Type B pancreatic cell (in vitro differentiated cells): ENCODE results near the gene BTLA. TPM values are rescaled to one million over a fixed set of nuclear protein-coding genes. Genes with fewer than 3 reads are reported as not detected.

ENCODE experiments used
- DNase-seq: peaks from one replicate; pipeline ENCODE4 v3.0.0; 2021; ENCODE audit warnings: mixed read lengths; ENCODE audit not compliant: unreplicated experiment; ENCODE audit errors: extremely low spot score
- H3K27ac Mint-ChIP-seq: 2 replicates; pipeline ENCODE4 v1.8.0; 2021; ENCODE audit warnings: mild to moderate bottlenecking, mixed read lengths
- H3K27me3 Mint-ChIP-seq: 2 replicates; pipeline ENCODE4 v1.8.0; 2021; ENCODE audit warnings: mixed read lengths
- H3K36me3 Mint-ChIP-seq: 2 replicates; pipeline ENCODE4 v1.8.0; 2021; ENCODE audit warnings: mixed read lengths
- H3K4me1 Mint-ChIP-seq: one replicate; pipeline ENCODE4 v1.8.0; 2021; ENCODE audit warnings: mixed read lengths; ENCODE audit not compliant: unreplicated experiment
- H3K4me3 Mint-ChIP-seq: 2 replicates; pipeline ENCODE4 v1.8.0; 2021; ENCODE audit warnings: mild to moderate bottlenecking, mixed read lengths
- H3K9me3 Mint-ChIP-seq: 2 replicates; pipeline ENCODE4 v1.8.0; 2021; ENCODE audit warnings: mixed read lengths
- total RNA-seq: library from RNA; stranded (reverse); gene quantifications from 2 replicates; pipeline ENCODE4 v1.2.1, GENCODE V29; 2021; ENCODE audit warnings: low replicate concordance
- TF ChIP-seq, protein P1 (sequence below): fragments of 200-600 bp; sonication (generic); conservative IDR thresholded peaks from 2 replicates; pipeline ENCODE4 v1.5.0; 2021; ENCODE audit warnings: antibody characterized with exemption, mild to moderate bottlenecking

Gene BTLA
- total RNA-seq, 1 donor from 2014 or later: not detected

DNA sequence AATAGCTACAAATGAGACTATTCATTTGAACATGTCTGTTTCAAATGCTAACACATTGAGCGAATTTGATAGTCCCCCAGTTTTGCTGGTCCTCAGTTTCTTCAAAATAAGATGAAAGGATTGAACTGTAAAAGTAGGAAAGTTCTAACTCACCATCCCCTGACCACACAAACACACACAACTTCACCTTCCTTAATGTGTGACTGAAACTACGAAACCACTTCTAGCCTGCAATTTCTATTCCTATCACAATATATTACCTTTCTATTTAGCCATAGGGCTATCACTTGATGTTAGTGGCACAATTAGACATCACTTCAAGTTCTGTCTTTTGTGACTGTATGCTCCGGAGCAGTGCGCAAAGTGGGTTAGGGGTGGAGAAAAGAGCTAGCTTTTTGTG lies 14.9 kb downstream of the BTLA start:
- no peaks in the 10 kb centered on the region for H3K27me3 Mint-ChIP-seq
- TF ChIP-seq, protein P1, sequence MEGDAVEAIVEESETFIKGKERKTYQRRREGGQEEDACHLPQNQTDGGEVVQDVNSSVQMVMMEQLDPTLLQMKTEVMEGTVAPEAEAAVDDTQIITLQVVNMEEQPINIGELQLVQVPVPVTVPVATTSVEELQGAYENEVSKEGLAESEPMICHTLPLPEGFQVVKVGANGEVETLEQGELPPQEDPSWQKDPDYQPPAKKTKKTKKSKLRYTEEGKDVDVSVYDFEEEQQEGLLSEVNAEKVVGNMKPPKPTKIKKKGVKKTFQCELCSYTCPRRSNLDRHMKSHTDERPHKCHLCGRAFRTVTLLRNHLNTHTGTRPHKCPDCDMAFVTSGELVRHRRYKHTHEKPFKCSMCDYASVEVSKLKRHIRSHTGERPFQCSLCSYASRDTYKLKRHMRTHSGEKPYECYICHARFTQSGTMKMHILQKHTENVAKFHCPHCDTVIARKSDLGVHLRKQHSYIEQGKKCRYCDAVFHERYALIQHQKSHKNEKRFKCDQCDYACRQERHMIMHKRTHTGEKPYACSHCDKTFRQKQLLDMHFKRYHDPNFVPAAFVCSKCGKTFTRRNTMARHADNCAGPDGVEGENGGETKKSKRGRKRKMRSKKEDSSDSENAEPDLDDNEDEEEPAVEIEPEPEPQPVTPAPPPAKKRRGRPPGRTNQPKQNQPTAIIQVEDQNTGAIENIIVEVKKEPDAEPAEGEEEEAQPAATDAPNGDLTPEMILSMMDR: no peak
- no peak for DNase-seq
- no peak overlapping the region for H3K27ac Mint-ChIP-seq
- no peaks in the 10 kb centered on the region for H3K9me3 Mint-ChIP-seq
- H3K4me1 Mint-ChIP-seq: no peaks in the 10 kb centered on the region
- H3K4me3 Mint-ChIP-seq: no peak overlapping the region
- H3K36me3 Mint-ChIP-seq: no peaks in the 10 kb centered on the region

DNA sequence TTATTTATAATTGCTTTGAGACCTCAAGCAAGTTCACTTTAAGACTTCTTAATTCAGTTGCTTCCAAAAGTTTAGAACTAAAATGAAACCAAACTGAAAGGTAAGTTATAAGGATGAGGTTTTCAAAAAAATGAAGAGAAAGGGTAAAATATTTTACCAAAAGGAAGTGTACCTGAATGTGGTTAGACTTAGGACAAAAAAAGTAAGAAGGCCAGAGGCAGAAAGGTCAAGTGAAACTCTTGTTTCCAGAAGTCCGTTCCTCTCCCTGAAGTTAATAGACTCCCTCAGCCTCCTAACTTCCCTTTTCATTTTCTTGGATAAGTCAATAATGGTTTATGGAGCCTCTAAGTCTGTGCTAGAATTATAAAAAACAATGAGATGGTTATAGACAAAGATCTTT lies 16.6 kb downstream of the BTLA start:
- TF ChIP-seq, protein P1: no peak

DNA sequence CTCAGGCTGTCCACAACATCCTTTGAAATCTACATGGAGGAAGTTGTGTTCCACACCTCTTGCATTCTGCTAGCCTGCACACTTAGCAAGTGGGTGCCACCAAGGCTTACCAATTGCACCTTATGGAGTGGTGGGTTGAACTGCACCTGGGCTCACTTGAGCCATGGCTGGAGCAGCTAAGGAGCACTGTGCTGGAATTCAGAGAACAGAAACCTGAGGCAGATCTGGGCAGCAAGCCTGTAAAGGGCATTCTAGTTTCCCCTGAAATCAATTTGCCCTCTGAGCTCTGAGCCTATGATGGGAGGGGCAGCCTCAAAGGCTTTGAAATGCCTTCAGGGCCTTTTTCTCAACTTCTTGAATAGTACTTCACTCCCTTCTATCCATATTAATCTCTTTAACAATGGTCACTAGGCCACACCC lies 18.0 kb downstream of the BTLA start:
- no peaks in the 10 kb centered on the region for H3K27me3 Mint-ChIP-seq
- no peak for DNase-seq
- no peaks in the 10 kb centered on the region for H3K4me1 Mint-ChIP-seq
- H3K27ac Mint-ChIP-seq: no peak overlapping the region
- H3K9me3 Mint-ChIP-seq: no peaks in the 10 kb centered on the region
- no peak overlapping the region for H3K4me3 Mint-ChIP-seq
- TF ChIP-seq, protein P1: no peak
- no peaks in the 10 kb centered on the region for H3K36me3 Mint-ChIP-seq

More for the DNA sequence above, 16.6 kb downstream of the BTLA start:
- no peaks in the 10 kb centered on the region for H3K4me1 Mint-ChIP-seq
- H3K27ac Mint-ChIP-seq: no peak overlapping the region
- no peak for DNase-seq
- no peaks in the 10 kb centered on the region for H3K9me3 Mint-ChIP-seq
- H3K36me3 Mint-ChIP-seq: no peaks in the 10 kb centered on the region
- H3K4me3 Mint-ChIP-seq: no peak overlapping the region
- no peaks in the 10 kb centered on the region for H3K27me3 Mint-ChIP-seq

DNA sequence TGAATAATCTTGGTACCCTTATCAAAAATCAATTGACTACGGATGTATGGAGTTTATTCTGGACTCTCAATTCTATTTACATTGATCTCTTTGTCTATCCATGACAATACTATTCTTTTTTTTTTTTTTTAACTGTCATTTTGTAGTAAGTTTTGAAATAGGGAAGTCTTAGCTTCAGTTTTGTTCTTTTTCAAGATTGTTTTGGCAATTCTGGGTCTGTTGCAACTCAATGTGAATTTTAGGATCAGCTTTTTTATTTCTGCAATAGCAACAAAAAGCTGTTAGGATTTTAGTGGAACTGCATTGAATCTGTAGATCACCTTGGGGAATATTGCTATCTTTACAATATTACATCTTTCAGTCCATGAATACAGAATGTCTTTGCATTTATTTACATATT lies 21.4 kb downstream of the BTLA start:
- H3K27ac Mint-ChIP-seq: no peak overlapping the region
- TF ChIP-seq, protein P1: no peak
- no peaks in the 10 kb centered on the region for H3K4me1 Mint-ChIP-seq
- no peaks in the 10 kb centered on the region for H3K27me3 Mint-ChIP-seq
- no peaks in the 10 kb centered on the region for H3K36me3 Mint-ChIP-seq
- H3K9me3 Mint-ChIP-seq: no peaks in the 10 kb centered on the region
- no peak overlapping the region for H3K4me3 Mint-ChIP-seq
- DNase-seq: no peak

DNA sequence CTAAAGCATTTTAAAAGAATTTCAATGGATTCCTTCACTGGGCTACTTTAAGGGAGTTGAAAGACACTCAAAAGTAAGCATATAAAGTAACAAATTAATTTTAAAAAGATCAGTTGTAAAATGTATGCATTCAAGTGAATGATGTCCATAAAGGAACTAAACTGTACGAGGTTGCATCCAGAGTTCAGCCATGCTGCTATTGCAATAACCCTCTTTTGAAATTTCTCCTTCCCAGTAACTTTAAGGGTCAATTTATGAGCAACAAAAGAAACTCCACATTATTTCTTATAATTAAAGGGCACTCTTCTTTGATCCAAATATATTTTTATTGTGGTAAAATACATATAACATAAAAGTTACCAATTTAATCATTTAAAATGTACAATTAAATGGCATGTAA lies 22.9 kb downstream of the BTLA start:
- Mint-ChIP-seq H3K27me3 (no peaks in the 10 kb centered on the region), H3K4me3 (no peak overlapping the region), H3K36me3 (no peaks in the 10 kb centered on the region), H3K27ac (no peak overlapping the region), H3K9me3 (no peaks in the 10 kb centered on the region), H3K4me1 (no peaks in the 10 kb centered on the region)
- TF ChIP-seq, protein P1: no peak
- no peak for DNase-seq

DNA sequence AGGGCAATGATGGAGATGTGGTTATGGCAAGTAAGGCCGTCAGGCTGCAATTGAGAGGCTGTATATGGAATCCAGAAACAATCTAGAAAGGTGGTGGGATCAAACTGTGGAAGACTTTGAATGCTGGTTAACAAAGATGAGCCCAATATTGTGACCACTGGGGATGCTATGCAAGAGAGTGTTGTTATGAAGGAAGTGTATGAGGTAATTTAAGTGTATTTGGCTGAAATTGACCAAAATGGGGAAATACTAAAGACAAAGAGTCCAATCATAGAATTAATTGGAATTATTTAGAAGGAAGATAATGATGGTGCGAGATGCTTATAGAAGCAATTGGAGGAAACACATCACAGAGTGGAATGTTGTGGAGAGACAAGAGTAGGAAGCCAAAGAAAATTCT lies 24.5 kb downstream of the BTLA start:
- TF ChIP-seq, protein P1: no peak
- H3K27ac Mint-ChIP-seq: no peak overlapping the region
- no peaks in the 10 kb centered on the region for H3K4me1 Mint-ChIP-seq
- no peaks in the 10 kb centered on the region for H3K9me3 Mint-ChIP-seq
- H3K36me3 Mint-ChIP-seq: no peaks in the 10 kb centered on the region
- H3K27me3 Mint-ChIP-seq: no peaks in the 10 kb centered on the region
- H3K4me3 Mint-ChIP-seq: no peak overlapping the region
- DNase-seq: no peak
